LNCaP clone FGC (cell line): Measurements from ENCODE around the gene RAD51C.

Experiments
- DNase-seq: peaks from one replicate; pipeline ENCODE4 v3.0.0-alpha.2; 2011; ENCODE audit warnings: low read depth
- H3K4me3 ChIP-seq: 2 replicates; pipeline ENCODE4 v1.5.1; 2011; ENCODE audit warnings: mild to moderate bottlenecking, low read depth, low read length, control low read depth
- TF ChIP-seq, protein P1 (sequence below): IDR thresholded peaks from 2 replicates; pipeline ENCODE4 v1.5.1; 2012; ENCODE audit warnings: mild to moderate bottlenecking; ENCODE audit not compliant: control insufficient read depth, insufficient read depth; ENCODE audit errors: extremely low read depth

Gene RAD51C

DNA sequence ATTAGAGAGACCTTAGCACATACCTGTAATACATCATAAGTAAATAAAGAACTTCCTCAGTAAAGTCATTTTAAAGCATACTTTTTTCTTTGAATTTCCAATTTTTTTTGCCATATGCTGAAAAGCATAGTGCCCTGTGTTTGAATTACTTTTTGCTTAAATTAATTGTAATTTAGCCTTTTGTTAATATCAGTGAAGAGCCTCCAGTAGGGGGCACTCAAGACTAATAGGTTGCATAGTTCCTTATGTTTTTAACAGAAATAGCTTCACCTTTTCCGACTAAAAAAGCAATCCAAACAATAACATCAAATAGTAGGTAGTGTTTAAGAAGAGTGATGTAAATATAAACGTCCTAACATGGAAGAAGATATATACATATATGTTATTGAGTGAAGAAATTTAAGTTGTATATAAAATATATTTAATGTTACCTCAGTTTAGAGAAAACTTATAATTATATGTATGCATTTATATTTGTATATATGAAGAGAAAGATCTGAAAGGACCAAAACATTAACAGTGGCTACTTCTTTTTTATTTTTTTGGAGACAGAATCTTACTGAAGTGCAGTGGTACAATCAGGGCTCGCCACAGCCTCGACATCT, 18.6 kb downstream of the RAD51C start:
- TF ChIP-seq, protein P1, sequence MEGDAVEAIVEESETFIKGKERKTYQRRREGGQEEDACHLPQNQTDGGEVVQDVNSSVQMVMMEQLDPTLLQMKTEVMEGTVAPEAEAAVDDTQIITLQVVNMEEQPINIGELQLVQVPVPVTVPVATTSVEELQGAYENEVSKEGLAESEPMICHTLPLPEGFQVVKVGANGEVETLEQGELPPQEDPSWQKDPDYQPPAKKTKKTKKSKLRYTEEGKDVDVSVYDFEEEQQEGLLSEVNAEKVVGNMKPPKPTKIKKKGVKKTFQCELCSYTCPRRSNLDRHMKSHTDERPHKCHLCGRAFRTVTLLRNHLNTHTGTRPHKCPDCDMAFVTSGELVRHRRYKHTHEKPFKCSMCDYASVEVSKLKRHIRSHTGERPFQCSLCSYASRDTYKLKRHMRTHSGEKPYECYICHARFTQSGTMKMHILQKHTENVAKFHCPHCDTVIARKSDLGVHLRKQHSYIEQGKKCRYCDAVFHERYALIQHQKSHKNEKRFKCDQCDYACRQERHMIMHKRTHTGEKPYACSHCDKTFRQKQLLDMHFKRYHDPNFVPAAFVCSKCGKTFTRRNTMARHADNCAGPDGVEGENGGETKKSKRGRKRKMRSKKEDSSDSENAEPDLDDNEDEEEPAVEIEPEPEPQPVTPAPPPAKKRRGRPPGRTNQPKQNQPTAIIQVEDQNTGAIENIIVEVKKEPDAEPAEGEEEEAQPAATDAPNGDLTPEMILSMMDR: peak; percentile 56
- DNase-seq: no peak

GRCh38 chr17:58722274-58722673, 29.9 kb downstream of the RAD51C start:
- TF ChIP-seq, protein P1: no peak
- no peak overlapping the region for H3K4me3 ChIP-seq
- no peak for DNase-seq

More for the DNA sequence above, 18.6 kb downstream of the RAD51C start:
- H3K4me3 ChIP-seq: no peak overlapping the region

- no peak overlapping the region for H3K4me3 ChIP-seq
- DNase-seq: no peak
- TF ChIP-seq, protein P1: no peak
Measured at GRCh38 chr17:58722696-58723095, 30.3 kb downstream of the RAD51C start.

- TF ChIP-seq, protein P1: no peak
- no peak overlapping the region for H3K4me3 ChIP-seq
- no peak for DNase-seq
Measured at GRCh38 chr17:58728798-58729197, 36.4 kb downstream of the RAD51C start.

GRCh38 chr17:58730937-58731336, 38.5 kb downstream of the RAD51C start:
- no peak overlapping the region for H3K4me3 ChIP-seq
- TF ChIP-seq, protein P1: no peak
- no peak for DNase-seq

DNA sequence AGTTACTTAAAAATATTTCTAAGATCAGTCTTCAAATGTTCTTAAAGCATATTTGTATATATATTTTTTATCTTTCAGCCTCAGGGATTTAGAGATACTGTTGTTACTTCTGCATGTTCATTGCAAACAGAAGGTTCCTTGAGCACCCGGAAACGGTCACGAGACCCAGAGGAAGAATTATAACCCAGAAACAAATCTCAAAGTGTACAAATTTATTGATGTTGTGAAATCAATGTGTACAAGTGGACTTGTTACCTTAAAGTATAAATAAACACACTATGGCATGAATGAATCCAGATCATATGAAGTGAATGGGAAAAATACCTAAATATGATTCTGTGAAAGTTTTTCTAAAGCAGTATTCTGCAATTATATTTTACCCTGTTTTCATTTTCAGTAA, 41.6 kb downstream of the RAD51C start:
- TF ChIP-seq, protein P1: no peak
- no peak overlapping the region for H3K4me3 ChIP-seq
- no peak for DNase-seq

- TF ChIP-seq, protein P1: no peak
- no peak for DNase-seq
- H3K4me3 ChIP-seq: no peak overlapping the region
Measured at GRCh38 chr17:58734811-58735210, 42.4 kb downstream of the RAD51C start.
